ENCODE results near the gene CACNA1B.

GRCh38 chr9:138122676-138123075 is 245.1 kb downstream of the CACNA1B start:
- TF ChIP-seq, protein P1, sequence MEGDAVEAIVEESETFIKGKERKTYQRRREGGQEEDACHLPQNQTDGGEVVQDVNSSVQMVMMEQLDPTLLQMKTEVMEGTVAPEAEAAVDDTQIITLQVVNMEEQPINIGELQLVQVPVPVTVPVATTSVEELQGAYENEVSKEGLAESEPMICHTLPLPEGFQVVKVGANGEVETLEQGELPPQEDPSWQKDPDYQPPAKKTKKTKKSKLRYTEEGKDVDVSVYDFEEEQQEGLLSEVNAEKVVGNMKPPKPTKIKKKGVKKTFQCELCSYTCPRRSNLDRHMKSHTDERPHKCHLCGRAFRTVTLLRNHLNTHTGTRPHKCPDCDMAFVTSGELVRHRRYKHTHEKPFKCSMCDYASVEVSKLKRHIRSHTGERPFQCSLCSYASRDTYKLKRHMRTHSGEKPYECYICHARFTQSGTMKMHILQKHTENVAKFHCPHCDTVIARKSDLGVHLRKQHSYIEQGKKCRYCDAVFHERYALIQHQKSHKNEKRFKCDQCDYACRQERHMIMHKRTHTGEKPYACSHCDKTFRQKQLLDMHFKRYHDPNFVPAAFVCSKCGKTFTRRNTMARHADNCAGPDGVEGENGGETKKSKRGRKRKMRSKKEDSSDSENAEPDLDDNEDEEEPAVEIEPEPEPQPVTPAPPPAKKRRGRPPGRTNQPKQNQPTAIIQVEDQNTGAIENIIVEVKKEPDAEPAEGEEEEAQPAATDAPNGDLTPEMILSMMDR (IDR thresholded peaks at IDR 0.05), result no peak
- no peak for TF ChIP-seq POLR2A (IDR thresholded peaks at IDR 0.05)
